GM21825 (cell line): ENCODE data around the gene MED9.

ENCODE experiments used
- ATAC-seq: cut with Tn5 transposase; IDR thresholded peaks from one replicate; pipeline ENCODE4 v1.9.1; 2021; ENCODE audit warnings: mild to moderate bottlenecking, moderate library complexity; ENCODE audit not compliant: unreplicated experiment

The MED9 gene

DNA sequence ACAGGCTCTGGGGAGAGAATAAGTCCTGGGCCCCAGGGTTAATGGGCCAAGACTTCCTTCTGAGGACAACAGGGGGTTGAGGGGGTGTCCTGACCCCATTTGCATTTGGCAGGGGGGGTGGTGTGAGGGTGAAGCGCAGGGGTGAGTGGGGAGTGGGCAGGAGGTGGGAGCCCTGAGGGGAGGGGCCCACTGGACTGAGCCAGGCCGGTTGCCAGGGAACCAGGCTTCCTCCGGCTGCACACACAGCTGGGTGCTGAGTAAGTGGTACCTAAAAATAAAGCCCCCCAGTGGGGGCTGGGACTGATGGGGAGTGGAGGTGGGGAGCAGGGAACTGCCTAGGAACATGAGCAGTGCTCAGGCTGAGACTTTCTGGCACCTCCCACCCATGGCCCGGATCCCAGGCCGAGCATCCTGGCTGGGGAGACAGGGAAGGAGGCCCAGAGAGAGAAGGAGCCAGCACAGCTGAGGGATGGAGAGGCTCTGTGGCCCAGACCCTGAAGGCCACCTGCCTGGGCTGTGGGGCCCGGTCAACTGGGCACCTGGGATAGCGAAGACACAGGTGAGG lies 26.8 kb downstream of the MED9 start:
- no peak for ATAC-seq

DNA sequence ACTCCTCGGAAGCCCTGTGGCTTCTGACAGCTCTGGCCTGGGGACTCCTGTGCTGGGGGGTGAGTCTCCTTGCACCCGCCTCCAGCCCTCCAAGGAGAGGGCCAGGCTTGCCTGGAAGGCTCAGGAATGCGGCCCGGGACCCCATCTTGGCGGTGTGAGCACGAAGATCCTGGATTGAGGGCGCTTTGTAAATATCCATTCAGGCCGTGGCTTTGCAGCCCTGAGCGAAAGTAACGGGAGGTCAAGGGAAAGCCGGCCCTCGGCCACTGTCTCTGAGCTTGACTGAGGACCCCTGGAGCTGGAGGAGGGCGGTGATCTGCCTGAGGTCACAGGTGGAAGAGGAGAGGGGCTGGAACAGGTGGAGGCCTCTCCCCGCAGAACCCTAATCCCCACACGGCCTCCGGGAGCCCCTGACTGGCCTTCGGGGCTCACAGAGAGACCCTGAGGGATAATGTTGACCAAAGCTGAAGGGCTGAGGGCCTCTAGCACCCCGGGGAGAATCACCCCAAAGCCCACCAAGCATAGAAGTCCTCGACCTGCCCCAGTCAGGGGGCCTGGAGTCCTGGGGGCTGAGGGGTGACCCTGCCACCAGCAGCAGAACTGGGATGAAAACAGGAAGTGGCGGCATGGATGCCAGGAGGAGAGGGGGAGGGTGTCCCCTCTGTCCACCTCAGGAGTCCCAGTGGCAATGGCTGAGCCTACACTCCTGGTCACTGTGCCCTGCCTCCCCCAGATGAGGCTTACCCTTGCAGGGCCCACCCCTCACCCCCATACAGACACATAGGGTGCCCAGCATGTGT lies 27.7 kb downstream of the MED9 start:
- ATAC-seq = no peak

DNA sequence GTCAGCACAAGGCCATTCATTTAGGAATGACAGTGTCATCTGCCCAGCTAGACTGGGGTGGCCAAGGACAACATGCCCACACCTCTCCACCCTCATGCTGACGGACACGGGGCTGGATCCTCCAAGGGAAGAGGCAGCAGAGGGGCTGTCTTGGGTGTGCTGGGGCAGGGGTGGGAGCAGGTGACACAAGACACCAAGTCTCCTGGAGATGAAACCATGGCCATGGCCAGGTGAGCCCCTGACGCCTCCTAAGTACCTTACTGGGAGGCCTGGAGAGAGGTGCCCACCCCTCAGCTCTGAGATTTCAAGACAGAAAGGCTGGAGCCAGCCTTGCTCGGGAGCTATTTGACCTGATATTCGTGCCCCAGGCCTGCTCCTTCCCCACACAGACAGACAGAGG lies 28.4 kb downstream of the MED9 start:
- no peak for ATAC-seq

DNA sequence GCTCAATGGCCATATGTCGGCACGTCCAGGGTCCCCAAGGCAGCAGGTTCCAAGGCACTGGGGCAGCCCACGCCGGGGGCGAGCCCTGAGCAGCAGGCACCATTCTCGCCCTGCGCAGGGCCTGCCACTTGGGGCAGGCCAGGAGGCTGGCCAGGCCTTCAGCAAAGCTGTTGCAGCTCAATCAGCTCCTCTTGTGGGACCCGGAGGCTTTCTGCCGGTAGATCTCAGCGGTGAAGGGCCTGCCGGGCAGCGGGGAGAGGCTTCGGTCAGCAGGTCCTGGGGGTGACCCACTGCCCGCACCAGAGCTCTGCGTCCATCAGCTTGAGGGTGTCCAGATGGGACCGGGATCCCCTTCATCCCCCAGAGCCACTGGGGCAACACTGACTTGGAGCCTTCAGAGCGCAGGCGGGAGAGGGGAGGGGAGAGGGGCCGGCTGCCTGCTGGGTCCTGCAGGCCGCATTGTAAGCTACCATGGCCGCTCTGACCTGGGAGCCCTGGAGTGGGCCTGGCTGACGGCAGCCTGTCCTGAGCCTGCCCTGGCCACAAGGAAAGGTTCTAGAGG lies 28.9 kb downstream of the MED9 start:
- no peak for ATAC-seq

DNA sequence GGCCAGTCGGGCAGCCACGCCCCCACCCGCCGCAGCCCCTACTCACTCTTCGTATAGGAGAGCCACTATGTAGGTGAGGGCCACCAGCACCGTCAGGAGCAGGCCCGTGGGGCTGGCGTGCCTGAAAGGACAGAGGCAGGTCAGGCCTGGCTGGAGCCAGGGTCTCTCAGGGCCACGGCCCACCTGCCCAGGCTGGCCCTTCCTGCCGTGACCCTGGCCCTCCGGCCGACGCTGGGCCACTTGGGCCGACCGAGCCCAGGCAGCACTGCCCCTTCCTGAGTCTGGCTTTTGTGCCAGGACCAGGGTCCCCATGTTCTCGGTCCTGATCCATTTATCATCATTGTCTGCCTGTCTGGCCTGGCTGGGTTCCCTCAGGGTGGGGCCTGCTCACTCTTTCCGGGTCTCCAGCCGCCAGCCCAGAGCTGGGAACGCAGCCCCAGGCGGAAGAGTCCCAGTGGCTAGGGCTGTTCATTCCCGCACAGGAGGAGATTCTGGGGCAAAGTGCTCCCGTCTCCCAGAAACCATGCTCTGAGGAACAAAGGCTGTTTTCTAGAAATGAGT lies 29.5 kb downstream of the MED9 start:
- ATAC-seq = no peak

DNA sequence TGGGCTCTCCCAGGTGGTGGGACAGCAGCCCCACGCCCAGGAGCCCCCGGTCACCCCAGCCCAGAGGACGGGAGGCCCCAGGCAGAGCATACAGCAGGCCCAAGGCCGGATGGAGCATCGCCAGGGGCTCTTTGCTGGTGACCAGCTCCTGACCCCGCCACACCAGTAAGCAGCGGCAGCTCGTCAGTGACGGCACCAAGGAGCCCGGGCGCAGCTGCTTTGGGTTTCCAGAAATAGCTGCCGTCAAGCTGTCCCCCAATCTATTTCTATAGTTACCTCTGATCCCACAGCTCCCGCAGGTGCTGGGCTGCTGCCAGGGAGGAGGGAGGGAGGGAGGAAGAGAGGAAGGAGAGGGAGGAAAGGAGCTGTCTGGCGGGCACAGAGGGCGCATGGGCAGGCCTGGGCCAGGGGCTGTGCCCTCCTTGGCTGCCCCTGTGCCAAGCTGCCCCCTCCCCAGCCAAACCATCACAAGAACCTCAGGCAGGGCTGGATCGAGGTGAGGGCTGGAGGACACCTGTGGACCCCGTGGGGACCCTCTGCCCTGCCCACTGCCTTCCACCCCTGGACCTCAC lies 30.2 kb downstream of the MED9 start:
- no peak for ATAC-seq

DNA sequence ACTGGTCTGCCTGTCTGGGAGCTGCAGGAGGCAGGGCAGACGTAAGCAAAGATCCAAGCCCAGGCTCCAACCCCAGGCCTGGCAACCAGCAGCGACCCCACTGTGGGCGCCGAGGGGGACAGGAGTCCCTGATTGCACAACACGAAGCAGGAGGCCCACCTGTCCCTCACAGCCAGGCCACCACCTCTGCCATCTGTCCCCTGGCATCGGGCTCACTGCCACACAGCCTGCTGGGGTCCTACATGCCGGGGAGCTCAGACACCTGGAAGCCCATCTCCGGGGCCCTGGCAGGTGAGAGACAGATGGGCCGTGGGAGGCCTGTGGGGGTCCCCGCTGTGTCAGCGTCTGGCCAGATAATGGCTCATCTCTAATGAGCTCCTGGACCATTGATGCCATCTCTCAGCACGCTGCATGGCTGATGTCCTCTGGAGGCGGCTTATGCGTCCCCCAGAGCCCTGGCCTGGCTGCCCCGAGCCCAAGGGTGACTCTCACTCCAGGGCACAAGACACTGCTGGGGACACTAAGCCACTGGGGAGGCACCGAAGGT lies 30.7 kb downstream of the MED9 start:
- no peak for ATAC-seq

DNA sequence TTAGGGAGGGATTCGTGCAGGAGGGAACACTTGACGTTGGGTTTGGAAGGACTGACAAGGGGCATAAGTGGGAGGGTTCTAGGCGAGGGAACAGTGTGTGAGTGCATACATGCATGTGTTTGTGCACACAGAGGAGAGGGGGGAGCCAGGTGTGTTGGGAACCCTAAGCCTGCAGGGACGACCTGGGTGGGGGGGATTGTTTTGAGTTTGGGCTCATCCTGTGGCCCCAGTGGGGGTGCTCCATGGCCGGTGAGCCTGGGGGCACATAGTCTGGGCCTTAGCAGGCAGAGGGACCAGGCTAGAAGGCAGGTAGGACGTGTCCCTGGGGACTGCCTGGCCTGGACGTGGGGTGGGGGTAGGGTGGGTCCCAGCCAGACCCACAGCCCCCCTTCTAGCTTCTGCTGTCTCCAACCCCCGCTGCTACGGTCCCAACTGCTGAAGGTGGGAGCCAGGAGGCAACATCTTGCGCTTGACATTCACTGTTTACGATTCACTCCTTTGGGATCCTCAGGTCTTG lies 31.3 kb downstream of the MED9 start:
- no peak for ATAC-seq

DNA sequence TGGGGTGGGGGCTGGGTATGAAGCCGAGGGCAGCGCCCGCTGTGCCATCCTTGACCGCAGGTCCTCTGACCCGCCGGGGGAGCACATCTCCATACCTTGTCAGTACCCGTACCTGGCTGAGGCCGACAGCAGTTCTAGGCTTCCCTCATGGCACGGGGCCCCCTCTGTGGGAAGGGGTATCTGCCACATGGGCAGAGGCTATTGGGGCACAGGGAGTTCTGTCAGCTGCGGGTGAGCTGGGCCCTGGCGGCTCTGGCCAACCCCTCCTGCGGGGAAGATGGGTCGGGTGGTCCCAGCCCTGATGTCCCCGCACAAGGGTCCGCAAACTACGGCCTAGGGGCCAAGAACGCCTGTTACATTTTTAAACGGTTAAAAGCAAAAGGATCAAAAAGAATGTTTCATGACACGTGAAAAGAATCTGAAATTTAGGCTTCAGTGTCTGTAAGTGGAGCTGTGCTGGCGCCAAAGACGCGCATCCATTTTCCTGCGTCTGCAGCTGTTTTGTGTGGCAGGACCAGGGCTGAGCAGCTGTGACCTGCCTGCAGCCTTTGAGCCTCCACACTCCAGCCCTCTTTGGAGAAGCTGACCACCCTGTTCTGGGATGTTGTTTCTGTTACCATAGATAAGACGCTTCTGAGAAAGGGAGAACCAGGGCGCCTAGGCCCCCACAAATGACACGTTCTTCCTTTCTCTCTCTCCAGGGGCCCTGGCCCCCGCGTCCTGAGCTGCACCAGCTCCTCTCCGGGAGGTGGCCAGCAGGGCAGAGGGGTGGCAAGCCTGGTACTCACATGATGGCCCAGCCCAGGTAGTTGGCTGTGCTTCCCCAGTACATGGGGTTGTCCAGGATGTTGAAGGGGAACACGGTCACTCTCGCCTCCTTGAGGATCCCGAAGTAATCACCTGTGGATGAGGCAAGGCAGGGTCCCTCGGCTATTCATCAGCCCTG lies 32.1 kb downstream of the MED9 start:
- ATAC-seq = no peak

DNA sequence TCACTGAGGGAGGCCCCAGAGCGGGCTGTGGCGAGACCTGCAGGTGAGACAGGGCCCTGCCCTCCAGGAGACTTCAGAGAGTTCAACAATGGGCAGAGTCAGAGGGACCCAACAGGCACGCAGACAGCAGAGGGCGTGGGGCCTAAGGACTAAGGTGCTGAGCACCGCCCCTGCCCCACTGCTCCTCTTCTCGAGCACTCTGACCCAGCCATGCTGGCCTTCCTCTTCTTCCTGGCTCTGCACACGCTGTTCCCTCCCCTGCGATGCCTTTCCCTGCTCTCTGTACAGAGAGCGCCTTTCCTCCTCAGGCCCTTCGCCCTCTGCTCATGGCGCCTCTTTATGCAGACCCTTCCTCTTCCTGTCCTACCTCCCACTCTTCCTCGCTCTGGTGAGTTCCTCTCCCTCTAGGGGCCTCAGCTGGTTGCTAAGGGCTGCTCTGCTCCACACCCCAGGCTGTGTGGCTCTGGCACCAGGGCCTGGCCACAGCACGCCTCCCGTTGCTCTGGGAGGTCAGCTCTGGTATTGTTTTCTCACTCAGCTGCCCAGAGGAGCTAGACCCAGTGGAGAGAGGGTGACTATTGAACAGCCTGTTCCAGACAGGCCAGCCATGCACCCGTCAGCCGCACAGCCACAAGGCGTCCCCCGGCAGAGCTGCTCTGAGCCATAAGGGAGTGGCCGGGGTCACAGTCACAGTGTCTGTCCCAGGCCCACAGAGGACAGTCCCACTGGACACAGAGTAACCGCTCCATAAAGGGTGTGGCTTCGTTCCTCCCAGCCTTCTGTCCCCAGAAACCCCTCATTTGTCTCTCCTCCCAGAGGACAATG lies 33.0 kb downstream of the MED9 start:
- ATAC-seq = no peak

DNA sequence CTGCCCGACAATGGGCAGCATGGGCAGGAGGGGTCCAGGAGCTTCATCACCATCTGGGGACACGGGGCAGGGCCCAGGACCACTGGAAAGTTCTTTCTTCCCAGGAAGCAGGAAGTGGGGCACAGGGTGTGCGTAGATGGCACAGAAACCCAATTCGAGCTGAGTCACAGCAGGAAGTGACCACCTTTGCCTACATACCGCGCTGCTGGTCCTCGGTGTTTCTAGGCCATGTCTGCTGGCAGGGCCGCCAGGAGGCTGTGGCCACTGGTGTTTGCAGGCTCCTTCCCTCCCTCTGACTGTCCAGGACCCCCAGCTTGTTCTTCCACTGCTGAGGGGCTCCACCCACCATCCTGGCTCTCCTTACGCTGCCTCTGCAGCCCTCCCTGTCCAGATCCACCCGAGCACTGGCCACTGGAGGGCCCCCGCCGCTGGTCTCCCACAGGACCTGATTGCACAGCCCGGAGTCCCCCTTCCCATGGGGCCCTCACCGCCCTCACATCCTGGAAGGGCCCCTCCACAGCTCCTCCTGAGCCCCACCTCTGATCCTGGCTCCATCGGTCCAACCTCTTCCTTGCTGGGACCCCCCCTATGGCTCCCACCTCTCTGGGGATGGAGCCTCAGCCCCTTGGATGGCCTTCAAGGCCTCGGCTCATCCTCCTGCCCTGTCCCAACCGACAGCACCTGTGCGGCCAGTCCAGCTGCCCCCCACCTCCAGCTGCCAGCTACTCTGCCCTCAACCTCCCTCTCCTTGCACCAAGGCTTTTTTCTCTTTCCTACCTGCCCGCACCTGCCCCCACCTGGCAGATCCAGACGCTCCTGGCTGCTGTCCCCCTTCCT lies 33.9 kb downstream of the MED9 start:
- ATAC-seq = no peak

DNA sequence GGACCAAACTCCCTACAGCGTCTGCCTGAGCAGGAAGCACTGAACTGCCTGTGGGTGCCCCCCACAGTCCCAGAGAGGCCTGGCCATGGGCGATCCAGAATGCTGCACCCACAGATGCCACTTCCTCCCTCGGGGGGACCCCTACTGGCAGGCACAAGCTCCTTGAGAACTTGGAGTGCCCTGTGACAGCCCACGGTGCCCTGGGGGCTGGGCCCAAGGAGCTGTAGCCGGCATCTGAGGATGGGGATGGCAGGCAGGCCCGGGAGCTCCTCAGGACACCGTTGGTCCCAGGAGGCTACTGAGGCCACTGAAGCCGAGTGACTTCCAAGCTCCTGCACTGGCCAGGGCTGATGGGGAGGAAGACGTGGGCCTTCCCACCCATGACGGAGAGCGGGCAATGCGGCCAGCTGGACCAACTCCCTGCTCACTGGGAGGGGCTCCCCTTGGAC lies 34.5 kb downstream of the MED9 start:
- ATAC-seq = no peak

DNA sequence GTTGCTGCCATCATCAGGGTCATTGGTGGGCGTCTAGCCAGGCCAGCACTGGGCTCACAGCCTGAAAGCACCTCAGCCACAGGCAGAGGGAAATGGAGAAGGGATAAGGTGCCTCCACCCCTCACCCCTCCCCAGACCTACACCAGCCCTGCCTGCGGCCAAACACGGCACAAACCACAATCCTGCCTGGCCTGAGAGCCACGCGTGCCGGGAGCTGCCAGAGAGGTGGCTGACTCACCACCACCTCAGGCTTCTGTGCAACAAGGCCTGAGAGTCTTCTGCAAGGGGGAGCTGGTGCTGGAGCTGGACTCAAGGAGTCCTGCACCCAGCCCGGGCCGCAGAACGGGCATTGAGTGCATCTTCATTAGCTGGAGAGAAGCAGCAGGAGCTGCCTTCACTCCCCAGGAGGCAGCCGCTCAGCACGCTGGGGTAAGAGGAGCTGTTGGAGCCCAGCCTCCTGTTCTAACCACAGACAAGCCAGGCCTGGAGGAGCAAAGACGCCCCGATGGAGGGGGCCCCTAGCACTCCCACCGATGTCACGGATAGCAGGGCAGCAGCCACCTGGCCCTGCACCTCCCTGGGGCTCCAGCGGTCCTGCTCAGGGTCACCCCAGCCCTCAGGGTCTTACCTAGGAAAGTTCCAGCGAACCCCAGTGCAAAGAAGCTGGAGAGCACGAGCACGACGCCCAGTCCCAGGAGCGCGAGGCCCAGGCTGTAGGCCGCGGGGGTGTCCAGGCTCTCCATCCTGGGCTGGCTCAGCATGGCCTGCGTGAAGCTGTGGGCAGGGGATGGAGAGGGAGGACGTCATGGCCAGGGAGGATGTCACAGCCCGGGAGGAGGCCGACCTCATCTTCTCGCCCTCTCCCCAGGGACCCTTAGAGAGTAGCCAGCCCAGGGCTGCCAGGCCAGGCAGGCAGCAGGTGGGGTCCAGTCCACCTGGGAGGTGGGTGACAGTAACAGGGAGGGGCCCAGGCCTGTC lies 35.4 kb downstream of the MED9 start:
- ATAC-seq = no peak

DNA sequence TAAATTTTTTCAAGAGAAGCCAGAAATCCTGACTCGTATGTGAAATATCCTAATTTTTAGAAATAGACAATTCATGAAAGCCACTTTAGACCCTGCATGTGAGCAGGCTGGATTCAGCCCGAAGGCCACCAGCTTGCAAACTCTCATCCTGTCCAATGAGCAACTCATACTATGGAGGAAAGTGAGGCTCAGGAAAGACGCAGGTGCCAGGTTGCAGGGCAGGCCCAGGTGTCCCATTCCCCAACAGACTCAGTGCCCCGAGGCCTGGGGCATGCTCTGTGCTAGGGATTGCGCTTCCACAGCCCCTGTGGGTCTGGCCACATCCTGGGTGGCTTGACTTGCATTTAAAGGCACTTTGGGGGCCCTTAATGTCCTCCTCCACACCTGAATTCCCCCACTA lies 36.1 kb downstream of the MED9 start:
- ATAC-seq = no peak

DNA sequence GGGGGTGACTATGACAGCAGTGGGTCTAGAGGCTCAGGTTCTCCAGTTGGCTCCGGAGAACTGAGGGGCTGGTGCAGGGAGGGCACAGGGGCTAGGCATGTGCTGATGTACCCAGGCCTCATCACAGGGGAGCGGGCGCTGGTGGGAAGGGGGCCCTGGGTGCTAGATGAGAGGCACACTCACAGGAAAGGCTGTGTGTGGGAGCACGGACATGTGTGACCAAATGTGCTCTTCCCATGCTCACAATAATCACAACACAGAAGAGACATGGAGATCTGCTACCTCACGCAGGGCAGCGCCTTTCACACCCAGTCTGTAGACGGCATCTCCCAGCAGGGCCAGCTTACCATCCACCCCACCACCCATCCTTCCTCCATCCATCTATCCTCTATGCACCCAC lies 36.8 kb downstream of the MED9 start:
- no peak for ATAC-seq

DNA sequence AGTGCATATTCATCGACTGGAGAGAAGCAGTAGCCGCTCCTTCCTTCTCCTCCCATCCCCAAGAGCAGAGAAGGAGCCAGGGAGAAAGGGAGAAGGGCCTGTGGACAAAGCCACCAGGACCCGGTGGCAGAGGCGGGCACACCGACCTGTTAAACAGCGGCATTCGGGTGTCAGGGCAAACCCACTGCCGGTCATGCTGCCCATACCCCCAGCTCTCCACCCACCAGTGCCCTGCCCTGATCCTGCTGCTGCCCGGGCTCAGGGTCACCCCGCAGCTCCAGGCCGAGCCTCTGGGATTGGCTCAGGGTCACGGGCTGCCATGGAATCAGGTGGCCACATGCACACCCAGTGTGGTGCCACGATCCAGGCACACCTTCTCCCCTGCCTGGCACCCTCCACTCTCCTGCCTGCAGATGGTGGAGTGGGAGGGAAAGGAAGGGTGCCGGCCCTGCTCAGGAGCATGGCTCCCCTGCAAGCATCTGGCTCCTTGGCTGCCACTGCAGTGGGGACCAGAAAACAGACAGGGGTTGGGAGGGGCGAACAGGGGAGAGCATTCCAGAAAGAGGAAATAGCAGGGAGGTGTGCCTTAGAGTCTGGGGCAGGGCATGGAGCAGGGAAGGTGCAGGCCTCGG lies 37.7 kb downstream of the MED9 start:
- ATAC-seq = no peak
